Stimulated activated CD4-positive, alpha-beta T cell treated with anti-CD3 and anti-CD28 coated beads, Interleukin-15, amount 100 ng/mL, for 48 hours (primary cell): ENCODE results near the gene NPPB.

ENCODE experiments used
- DNase-seq, 2 donors: peaks; one replicate each; pipeline ENCODE4 v3.0.0-alpha.2; 2020; ENCODE audit warnings: low read depth in 2 of 2

Gene NPPB

DNA sequence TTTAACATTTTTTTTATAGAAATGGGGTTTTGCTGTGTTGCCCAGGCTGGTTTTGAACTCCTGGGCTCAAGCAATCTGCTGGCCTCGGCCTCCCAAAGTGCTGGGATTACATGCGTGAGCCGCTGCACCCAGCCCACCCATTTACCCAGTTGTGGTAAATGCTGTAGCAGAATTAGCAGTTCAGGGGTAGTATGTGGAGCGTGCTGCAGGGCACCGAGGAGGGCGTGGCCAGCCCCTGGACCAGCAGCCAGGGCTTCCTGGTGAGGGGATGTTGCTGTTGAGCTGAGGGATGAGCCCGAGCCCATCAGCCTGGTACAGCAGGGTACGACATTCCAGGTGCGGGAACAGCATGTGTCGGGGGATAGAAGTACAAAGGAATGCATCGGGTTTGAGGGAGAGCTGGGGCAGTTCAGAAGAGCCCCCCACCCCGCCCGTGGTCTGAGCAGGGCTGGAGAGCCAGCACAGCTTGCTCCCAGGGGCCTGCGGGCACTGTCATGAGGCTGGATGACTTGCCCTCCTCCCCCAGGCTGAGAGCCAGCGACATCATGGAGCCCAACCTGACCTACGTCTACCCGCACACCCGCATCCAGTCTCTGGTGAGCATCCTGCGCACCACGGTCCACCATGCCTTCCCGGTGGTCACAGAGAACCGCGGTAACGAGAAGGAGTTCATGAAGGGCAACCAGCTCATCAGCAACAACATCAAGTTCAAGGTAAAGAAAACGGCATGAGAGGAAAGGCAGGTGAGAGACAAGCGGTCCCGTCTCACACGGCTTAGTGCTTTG lies 23.1 kb downstream of the NPPB start:
- no peak for DNase-seq

DNA sequence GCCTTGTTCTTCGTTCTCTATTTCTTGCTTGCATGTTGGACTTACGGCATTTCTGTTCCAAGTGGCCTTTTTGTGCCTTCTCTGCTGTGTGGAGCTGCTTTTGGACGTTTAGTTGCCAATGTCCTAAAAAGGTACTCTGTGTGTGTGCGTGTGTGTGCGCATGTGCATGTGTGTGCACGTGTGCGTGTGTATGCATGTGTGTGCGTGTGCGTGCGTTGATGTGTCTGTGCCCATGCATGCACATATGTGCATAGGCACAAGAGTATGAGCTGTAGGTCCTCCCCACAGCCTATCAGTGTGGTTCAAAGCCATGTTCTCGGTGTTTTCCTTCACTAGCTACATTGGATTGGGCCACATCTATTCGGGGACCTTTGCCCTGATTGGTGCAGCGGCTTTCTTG lies 24.8 kb downstream of the NPPB start:
- no peak for DNase-seq

DNA sequence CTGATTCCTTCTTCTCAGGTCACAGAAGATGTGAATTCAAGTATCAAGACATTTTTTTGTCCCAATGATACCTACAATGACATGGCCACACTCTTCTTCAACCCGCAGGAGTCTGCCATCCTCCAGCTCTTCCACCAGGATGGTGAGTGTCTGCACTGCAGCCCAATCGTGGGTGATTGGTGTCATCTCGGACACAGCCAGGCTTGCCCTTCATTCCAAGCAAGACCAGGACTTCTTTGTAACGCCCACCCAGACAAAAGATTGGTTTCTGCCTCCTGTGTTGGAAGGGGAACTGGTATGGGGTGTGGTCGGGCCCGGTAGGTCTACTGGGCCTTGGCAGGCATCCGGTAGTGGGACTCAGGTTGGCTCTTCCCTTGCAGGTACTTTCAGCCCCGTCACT lies 25.2 kb downstream of the NPPB start:
- DNase-seq: no peak

DNA sequence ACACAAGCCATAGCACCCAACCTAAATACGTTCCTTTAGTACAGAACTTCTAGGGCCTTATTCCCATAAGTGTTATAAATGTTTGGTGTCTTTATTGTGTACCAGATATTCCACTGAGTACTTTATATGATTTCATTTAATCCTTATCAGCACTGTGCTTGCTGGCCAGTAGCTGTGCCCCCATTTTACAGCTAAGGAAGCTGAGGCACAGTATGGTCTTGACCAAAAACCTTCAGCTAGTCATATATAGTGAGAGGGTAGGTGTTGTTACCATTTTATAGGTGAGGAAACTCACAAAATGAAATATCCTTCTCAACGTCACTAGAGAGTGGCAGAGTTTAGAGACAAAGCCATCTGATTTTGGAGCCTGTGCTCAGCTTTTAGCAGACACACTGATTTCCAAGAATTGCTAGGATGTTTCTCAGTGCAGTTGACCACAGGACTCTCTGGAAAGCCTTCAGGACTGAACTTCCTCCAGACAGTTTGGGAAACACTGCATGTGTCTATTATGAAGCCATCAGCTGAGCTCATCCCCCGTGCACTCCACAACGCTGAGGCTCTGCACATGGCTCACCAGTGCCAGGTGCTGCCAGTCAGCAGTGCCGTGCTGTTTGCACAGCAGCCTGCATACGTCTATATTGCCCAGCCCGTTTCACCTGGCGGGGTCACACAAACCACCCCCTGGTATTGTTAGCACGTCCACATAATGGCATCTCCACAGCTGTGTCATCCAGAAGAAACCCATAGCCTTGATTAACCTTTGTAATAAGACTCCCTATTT lies 26.6 kb downstream of the NPPB start:
- DNase-seq: no peak

DNA sequence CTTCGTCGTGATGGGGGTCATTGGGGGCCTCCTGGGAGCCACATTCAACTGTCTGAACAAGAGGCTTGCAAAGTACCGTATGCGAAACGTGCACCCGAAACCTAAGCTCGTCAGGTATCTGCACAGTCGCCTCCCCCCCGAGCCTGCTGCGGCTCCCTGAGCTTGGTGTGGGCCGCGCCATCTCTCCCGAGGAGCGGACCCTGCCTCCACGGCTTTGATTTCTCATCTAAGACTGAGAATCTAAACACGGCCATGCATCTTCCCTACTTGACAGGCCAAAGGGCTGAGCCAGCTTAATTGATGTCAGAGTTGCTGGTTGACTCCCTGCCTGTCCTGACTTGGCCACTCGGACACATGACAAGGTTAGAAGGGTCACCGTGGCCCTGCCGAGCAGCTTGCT lies 30.2 kb downstream of the NPPB start:
- no peak for DNase-seq

DNA sequence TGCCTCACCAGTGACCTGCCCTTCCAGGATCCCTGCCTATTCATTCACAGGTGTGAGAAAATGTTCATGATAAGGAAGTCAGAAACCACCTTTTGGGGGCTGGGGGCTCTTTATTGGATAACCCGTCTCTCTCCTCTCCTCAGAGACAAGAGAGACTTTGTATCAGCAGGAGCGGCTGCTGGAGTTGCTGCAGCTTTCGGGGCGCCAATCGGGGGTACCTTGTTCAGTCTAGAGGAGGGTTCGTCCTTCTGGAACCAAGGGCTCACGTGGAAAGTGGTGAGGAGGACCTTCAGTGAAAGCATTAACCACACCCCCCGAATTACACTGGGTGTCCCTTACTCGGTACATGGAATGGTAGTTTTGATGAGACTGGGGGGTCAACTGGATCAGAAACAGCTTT lies 31.8 kb downstream of the NPPB start:
- DNase-seq: no peak

DNA sequence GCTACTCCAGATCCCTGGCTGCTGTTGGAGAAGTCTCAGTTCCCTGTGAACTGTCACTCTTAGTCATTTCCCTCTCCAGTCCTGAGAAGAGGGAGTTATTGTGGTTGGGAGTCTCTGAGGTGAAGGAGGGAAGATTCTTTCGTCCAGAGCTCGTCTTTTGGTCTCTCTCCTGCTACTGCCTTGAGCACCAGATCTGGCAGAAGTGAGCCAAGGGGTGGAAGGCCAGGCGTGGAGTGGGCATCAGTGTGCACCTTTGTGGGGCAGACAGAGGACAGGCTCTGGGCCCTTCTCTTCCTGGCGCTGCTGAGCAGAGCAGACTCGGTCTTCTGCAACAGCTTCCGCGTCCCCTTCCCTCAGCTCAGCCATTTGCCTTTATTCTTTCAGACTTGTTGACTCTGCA lies 33.6 kb downstream of the NPPB start:
- DNase-seq: no peak

GRCh38 chr1:11823366-11824137 lies 35.2 kb downstream of the NPPB start:
- no peak for DNase-seq

DNA sequence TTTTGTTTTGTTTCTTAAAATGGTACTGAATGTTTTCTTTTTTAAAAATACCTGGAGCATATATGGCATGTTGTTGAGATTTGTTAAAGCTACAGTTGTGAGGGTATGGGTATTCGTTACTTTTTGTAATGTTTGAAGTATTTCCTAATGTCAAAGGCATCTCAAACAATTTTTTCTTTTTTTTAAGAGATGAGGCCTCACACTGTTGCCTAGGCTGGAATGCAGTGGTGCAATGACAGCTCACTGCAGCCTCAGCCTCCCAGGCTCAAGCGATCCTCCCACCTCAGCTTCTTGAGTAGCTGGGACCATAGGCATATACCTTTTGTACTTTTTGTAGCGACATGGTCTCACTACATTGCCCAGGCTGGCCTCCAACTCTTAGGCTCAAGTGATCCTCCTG lies 36.7 kb downstream of the NPPB start:
- DNase-seq: no peak

- DNase-seq: no peak
These were observed 41.6 kb downstream of the NPPB start for GRCh38 chr1:11817192-11817591.

- DNase-seq: no peak
These were observed 45.7 kb downstream of the NPPB start for GRCh38 chr1:11813021-11813420.
